ENCODE measurements around the gene HSBP1.

HSBP1 gene

DNA sequence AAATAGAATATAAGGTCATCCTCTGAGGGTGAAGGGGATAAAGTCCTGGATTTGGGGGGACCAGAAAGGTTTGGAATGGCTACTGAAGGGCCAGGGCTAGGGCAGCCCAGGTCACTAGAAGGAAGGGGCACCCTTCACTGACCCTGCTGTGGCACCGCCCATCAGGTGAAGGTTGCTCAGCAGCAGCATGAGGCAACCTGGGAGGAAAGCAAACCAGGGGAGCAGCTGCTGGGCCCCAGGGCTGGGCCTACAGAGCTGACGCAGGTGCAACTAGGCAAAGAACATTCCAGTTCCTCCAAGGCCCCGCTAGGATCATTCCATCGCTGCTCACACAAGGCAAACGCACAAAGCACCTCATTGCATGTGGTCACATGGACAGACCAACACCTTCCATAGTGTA, 3.4 kb upstream of the HSBP1 start:
- DNase-seq: no peak

DNA sequence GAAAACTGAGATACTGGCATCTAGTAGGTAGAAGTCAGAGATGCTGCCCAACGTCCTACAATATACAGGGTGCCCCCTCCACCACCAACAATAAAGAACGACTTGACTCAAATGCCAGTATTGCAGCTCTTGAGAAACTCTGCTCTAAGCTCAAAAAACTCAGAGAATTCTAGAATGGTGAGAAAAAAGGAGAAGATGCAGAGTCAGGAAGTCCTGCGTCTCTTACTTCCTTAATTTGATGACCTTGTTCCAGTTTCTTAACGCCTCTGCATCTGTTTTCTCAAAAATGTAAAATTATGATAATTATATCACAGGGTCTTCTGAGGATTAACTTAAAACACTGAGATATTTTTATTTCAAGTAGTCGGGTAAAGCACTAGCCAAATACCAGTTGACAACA, 1.7 kb upstream of the HSBP1 start:
- no peak for DNase-seq

DNA sequence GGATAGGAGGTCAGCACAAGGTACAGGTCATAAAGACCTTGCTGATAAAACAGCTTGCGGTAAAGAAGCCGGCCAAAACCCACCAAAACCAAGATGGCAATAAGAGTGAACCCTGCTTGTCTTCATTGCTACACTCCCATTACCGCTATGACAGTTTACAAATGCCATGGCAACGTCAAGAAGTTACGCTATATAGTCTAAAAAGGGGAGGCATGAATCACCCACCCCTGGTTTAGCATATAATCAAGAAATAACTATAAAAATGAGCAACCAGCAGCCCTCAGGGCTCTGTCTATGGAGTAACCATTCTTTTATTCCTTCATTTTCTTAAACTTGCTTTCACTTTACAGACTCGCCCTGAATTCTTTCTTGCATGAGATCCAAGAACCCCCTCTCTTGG, 1.0 kb upstream of the HSBP1 start:
- no peak for DNase-seq

DNA sequence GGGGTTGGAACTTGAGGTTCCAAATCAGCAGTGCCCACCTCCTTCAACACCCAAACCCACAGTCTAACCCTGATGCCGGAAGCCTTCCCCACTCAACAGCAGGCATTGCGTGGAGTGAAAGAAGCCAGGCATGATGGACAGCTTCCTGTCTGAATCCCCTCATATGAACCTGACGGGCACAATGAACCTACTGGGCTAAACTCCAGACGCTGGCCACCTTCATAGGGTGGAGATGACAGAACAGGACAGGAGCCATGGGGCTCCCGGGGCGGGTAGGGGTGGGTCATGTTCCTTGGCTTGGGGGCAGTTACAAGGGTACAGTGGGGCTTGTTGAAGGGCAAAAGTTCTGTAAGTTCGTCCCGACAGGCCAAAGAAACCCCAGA, 460 bp upstream of the HSBP1 start:
- no peak for DNase-seq

DNA sequence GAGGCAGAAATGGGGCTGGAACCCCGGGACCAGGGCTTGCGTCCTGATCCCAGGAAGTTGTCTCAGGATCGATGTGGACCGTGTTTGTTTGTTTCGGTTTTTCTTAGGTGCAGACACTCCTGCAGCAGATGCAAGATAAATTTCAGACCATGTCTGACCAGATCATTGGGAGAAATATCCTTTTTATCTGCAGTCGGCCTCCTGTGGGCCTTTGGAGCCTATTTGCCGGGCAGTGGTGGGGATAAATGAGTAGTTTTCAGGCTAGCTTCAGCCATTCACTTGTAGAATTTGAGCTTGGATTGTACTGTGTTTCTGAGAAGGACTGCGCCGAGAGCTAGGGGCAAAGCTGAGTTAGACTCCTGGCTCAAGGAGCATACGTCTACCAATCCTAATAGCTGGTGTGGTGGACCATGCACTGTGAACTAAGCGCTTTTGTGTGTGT, 816 bp downstream of the HSBP1 start:
- DNase-seq: no peak

DNA sequence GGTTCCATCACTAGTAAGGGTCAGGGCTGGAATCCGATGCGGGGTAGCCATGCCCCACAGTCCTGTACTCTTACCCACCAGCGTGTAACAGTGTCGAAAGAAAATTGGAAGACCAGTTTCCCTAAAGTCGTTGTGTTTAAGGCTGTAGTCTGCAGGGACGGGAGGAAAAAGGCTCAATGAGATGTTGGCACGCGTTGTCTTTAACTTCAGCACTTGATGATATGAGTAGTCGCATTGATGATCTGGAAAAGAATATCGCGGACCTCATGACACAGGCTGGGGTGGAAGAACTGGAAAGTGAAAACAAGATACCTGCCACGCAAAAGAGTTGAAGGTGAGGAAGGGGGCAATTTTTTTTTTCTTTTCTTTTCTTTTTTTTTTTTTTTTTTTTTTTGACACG, 1.3 kb downstream of the HSBP1 start:
- DNase-seq: no peak

DNA sequence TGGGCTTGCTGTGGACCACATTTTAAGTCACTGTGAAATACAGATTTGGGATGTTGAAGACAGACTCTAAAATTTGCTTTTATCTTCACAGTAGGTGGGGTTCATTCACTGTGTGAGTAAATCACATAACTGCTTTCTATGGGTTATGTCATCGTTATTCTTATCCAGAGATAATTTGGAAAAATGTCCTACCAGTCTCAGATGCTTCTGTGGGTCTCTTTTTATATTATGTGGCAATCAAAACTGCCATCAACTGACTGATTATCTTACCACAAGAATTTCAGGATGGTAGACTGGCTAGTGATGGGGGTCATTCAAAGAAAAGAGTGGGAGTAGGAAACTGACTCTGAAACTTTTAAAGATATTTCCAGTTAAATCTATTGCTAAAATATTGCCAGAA, 3.1 kb downstream of the HSBP1 start:
- DNase-seq: no peak

DNA sequence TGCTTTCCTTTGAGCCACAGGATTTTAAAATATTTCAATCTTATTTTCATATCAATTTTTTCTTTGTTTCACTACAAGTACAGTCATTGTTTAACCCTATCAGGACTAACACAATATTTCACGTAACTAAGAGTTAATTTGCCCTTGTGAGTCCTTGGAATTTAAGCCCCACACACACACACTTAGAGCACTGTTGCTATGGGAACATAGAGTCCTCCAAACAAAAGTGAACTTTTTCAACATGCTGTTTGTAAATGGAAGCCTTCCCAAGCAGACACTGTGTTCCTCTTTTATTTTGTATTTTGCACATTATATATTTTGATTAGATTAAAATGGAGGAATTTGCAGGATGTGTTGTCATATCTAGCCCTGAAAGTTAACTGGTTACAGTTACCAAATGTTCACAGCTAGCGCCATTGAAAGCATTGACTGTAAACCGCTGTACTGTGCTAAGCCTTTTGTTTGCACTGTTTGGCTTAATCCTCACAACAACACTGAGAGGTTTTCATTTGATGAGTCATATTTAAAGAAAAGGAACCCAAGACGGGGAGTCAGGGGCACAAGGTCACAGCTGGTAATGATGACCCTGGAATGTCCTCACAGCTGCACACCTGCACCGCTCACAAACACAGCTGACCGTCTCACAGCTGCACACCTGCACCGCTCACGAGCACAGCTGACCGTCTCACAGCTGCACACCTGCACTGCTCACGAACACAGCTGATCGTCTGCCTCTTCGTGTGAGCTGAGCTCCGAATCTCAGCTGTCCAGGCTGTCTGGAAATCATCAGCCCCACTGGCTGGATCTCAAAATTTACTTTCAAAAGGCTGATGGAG, 6.3 kb downstream of the HSBP1 start:
- peak; percentile 40 for DNase-seq

DNA sequence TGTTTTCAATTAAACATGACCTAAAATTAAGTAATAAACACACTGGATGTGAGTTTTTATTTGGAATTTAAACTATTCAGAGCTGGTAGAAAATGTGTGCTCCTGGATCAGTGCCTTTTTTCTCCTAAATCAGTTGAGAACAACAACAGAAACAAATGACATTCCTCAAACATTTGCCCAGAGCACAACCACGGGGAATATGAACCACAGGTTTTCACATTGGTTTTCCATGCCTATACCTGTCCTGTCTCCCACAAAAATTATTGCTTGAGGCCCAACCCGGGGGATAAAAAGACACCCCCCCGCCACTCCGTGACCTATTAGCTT, 6.8 kb downstream of the HSBP1 start:
- no peak for DNase-seq

DNA sequence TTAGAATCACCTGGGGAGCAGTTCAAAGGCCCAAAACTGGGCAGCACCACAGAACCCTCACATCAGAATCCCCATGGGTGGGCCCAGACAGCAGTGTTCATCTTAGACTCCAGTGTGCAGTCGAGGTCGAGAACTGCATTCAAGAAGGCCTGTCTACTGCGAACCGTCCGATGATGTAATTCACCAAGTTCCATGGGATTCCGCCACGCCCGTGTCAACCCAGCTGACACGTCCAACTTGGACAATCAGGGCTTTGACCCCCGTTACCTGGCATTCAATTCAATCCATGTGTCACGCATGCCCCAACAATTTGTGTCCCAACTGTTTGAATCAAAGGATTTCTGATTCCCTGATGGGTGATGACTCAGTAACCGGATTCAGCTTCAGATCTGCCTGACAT, 9.2 kb downstream of the HSBP1 start:
- no peak for DNase-seq

DNA sequence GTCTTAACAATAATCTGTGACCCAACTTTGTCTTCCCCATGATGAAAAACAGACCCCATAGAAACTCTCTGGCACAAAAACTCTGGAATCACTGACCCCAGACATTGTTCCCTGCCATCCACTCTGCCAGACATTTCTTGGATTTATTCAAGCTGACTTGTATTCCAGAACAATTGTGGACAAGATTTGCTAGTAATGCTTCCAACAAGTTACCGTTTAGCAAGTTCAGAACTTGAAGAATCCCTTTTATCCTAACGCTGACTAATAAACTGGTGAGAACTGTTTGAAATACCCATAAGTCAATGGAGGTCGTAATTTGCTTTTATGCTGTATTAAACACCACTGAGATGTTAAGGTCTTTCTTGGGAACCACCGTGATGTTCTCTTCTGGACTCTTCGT, 10.5 kb downstream of the HSBP1 start:
- DNase-seq: no peak

DNA sequence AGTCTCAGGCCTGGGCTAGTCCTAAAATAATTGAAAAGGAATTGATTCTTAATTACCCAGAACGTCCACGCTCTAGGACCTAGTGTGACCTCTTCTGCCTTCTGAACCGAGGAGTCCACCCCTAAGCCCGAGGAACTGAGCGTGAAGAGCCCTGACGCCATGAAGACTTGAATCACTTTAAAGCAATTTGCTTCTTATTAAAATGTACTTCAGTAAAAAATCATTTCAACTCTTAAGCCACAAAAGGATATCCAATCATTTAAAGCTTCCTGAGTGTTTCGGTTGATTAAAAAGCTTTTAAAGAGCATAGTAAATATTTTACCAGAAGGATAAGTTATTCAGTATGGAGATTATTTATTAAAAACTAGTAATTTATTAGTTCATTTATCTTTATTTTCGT, 11.6 kb downstream of the HSBP1 start:
- DNase-seq: peak; percentile 87

DNA sequence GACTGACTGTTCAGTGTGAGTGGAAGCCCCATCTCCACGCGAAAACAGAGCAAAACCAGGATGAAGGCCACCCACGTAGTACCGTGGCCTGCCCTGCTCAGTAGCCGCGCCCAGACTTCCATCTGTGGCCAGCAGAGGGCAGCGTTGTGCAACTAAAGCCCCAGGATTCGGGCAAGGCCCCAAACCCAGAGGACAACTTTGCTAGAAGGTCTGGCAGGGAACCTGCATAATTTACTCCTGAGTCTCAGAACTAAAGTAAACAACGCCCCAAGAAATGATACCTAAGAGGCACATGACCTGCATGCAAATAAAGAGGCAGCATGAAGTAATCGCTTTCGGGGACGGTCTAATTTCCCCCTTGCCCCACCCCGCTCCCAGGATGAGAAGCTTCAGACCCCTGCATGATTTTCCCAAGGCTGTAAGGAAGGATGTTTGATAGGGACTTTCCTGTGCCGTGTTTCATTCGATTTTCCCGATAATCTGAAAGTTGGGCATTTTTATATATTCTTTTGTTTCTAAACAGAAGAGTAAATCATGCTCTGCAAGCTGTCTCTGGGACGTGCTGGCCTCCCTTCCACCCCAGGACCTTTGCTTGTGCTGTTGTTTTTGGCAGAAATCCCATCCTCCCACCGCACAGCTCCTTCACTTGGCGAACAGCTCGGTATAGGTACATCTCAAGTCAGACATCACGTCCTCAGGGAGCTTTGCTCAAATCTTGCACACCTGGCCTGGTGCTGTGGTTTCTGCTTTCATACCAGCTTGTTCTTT, 18.6 kb downstream of the HSBP1 start:
- DNase-seq: peak; percentile 23

DNA sequence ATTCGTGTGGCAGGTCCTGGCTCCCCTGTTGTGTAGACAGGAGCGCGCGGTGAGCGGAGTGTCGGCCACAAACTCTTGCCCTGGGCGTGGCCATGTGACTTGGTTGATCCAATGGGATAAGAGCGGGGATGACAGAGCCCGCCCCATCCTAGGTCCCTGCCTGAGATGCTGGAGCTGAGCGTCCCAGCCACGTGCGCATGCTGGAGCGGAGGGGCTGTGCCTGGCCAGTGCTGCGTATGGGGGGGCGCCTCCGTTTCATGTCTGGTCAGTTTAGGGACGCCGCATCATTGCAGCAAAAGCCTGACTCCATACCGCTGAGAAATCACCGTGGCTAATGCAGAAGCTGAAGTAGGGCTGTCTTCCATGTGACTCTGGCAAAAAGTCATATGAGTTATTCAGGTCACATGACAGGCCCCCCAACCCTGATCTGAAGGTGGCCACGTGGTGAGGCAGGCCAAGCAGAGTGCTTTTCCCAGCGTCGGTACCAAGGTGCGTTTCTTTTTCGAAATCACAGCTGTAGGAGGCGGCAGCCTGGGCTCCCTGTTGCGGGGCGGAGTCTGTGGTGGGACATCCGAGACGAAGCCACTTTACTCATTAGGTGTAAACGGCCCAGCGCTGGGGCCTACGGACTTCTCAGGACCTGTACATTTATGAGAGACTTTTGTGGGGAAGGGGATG, 22.5 kb downstream of the HSBP1 start:
- DNase-seq: no peak

DNA sequence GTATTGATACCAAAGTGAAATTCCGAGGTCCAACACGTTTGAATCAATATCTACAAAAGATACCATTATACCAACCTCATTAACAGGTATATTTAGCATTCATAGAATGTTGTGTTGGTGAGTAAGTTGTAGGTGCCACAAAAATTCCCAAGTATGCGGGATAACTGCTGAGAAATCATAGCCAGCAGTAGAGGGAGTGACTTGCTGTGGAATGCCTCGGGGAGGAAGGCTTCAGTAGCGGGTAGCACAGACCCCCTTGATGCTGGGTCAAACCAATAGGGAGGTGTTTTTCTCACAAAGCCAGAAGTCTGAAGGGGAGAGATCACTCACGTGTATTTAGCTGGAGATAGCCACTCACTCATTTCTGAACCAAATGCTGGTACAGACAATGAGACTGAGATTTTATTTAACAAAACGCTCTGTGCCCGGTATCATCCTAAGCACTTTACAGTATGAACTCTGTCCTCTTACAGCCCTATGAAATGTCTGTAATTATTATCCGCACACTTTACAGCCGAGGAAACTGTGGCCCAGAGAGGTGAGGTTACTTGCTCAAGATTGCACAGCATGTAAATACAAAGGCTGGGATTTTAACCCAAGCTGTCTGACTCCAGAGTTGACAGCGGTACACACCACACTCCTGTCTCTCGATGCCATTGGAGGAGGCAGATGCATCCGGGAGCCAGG, 23.1 kb downstream of the HSBP1 start:
- no peak for DNase-seq

DNA sequence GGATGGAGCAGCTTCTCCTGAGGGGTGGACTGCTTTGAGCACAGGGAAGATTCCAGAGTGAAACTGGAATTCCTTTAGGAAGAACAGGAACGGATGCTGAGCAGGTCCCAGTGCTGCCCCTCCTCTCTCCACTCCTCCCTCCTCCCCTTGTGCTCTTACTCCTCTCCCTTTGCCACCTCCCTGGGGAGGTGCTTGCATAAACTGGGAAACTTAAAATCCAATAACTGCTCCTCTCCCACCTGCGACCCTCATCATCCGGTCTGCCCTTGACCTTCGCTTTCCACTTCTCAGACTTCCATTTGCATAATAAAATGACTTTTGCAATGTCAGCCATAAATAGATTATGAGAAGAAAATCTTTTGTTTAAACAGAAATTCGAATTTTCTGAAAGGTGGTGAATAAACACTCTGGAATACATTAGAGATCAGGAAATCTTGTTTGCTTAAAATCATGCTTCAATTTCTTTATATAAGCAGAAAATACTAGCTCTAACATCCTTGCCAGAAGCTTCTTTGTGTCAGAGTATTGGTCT, 23.7 kb downstream of the HSBP1 start:
- no peak for DNase-seq

DNA sequence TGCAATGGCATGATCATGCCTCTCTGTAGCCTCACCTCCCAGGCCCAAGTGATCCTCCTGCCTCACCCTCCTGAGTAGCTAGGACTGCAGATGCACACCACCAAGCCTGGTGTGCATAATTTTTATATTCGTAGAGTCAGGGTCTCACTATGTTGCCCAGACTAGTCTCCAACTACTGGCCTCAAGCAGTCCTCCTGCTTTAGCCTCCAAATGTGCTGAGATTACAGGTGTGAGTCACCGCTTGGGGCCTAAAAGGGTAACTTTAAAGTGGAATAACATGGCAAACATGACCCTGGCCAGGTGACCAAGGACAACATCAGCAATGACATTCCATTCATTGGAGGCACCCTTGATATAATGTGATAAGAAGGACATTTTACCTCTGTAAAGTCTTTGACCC, 26.1 kb downstream of the HSBP1 start:
- DNase-seq: no peak

DNA sequence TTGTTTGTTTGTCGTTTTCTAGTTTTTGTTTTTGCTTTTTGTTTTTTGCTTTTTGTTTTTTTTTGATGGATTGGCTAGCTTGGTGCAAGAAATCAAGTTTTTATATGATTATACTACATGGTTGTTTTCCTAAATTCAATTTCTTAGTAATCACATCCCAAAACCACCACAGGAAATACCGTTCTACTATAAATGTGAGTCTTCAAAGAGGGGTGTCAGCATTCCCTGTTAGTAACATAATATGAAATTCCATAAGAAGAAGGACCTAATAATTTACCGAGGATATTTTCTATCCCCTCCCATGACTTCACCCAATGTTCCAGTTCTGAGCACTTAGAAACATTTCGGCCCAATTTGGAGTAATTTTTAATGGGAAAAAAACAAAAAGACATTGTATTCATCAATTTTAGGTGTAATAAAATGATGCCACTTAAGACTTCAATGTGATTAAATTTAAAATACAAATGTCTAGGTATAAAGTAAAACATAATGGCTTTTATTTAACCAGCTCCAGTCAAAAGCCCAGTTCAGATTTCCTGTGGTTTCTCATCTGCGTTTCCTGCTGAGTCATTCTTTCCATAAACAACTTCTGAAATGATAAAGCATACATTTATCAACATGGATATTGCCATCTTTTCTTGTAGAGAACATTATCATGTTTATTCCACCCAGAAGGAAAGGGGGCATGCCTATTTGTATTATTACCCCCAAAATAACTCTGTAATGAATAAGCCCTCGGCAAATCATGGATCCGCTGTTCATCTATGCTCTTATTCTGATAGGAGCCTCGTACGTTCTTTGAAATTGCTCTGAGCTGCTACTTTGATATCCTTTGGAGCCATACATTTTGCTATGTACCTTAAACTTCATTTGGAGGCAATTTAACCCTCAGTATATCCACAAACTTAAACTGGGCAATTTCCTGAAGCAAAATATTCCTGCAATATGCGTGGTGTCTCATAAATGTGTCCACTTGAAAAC, 28.1 kb downstream of the HSBP1 start:
- DNase-seq: no peak

DNA sequence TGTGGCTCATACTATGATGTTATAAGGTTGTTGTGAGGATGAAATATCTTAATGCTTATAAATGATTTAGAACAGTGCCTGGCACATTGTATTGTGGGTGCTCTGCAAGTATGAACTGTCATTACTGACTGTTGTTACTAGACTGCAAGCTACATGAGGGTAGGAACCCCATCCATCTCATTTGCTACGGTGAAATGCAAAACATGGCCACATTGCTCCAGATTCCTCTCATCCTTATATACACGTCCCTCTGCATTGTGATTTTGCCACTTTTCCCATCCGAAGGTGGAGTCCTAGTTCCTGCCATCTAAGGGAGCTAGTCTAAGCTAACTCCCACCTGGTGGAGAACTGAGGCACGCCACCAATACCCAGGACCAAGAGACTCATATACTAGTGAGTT, 29.8 kb downstream of the HSBP1 start:
- DNase-seq: no peak

DNA sequence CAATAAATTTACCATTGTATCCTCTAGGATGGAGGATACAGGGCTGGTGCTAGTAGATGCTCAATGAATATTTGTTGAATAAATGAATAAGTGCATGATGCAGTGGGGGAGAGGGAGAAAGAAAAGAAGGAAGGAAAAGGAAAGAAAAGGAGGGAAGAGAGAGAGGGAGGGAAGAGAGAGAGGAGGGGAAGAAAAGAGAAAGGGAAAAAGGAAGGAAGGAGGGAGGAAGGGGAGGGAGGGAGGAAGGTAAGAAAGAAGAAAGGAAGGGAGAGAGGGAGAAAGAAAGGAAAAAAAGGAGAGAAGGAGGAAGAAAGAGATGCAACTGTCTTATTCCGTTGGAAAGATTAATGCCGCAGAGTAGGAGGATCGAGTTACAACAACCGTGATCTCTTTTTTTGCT, 30.4 kb downstream of the HSBP1 start:
- no peak for DNase-seq

DNA sequence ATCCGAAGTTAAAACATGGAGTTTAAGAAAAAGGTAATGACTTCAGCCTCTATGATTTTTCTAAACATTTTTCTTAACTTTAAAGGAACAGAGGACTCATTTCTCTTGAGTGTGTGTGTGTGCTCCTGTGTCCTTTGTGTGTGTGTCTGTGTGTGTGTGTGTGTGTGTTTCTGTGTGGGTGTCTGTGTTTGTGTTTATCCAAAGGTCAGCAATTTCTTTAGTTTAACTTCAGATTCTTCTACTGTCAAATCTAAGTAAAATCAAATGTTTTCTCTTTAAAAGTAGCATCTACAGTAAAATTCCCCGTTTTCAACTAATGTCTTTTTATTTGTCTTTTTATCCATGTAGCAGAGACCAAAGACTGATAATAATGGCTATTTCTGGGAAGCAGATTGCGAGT, 31.8 kb downstream of the HSBP1 start:
- no peak for DNase-seq

DNA sequence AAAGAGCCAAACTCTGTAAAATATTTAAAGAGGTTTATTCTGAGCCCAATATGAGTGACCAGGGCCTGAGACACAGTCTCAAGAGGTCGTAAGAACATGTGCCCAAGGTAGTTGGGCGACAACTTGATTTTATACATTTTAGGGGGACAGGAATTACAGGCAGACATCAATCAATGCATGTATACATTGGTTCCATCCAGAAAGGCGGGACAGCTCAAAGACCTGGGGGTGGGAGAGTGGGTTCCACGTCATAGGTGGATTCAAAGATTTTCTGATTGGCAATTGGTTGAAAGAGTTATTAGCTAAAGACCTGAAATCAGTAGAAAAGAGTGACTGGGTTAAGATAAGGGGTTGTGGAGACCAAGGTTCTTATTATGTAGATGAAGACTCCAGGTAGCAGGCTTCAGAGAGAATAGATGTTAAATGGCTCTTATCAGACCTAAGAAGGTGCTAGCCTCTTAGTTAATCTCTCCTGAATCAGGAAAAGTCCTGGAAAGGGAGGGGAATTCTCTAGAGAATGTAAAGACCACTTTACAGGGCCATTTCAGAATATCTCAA, 32.4 kb downstream of the HSBP1 start:
- no peak for DNase-seq

Data from DMS79 treated with DMSO at 0.1 percent for 48 hours (cell line).